ENCODE data around the gene PARVB.

PARVB gene

GRCh38 chr22:44160421-44160820, 136.3 kb downstream of the PARVB start:
- no peak for DNase-seq (ENCODE audit: low read depth in 2 of 2)

DNA sequence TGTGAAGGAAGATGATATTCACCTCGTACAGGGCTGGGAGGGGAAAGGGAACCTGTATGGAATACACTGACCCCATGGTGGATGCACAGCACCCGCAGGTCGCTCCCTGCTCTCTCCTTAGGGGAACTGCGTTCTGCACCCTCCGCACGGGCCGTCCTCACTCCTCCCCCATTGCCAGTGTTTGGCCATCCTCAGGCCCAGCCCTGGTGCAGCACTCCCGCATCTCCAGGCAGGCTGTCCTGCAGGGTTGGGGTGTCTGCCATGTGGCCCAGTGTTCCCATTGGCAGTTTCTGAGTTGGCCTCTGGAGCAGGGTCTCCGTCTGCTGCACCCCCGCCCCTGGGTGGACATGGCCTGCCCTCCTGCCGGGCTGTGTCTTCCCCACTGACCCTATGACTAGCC, 137.6 kb downstream of the PARVB start:
- DNase-seq (ENCODE audit: low read depth in 2 of 2): no peak

DNA sequence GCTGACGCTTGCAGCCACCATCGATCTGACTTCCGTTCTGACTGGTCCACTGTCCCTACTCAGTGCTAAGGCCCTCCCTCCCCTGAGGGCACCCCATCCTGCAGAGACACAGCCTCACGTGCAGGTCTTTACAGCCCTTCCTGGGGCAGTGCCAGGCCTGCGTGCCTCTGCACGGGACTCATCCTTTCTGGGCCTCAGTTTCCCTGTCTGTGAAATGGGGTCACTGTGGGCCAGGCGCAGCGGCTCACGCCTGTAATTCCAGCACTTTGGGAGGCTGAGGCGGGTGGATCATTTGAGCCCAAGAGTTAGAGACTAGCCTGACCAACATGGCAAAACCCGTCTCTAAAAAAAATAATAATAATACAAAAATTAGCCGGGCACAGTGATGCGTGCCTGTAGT, 138.9 kb downstream of the PARVB start:
- no peak for DNase-seq (ENCODE audit: low read depth in 2 of 2)

DNA sequence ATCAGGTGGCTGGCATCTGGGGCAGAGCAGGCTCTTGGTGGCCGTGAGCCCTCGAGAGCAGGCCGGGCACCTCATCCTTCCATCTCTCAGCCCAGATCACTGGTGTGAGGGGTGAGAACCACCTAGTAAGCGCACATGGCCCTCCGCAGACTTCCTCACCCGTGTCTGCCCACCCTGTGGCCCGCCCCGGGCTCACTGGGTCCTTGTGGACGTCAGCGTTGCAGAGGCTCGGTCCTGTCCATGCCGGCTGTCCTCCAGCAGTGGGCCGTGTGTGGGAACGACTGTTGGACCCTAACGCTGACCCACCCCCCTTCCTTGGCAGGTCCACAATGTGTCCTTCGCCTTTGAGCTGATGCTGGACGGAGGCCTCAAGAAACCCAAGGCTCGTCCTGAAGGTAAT, 139.4 kb downstream of the PARVB start:
- DNase-seq (ENCODE audit: low read depth in 2 of 2): no peak

DNA sequence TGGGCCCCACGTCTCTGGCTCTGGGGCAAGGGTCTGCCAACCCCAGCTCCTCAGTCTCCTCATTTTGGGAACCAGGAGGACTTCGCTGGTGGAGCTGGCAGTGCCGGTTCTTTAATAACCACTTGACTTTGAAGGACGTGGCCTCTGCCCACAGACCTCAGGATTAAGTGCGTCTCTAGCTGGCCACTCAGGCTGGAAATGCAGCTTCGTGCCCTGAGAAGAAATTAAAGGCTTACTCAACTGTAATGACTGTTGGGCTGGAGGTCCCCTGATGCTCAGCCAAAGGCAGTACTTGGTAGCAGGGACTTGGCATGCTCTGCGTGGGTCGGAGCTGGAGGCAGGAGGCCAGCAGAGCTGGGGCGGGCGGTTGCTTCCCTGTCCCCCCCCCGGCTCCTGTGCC, 139.9 kb downstream of the PARVB start:
- DNase-seq (ENCODE audit: low read depth in 2 of 2): no peak

DNA sequence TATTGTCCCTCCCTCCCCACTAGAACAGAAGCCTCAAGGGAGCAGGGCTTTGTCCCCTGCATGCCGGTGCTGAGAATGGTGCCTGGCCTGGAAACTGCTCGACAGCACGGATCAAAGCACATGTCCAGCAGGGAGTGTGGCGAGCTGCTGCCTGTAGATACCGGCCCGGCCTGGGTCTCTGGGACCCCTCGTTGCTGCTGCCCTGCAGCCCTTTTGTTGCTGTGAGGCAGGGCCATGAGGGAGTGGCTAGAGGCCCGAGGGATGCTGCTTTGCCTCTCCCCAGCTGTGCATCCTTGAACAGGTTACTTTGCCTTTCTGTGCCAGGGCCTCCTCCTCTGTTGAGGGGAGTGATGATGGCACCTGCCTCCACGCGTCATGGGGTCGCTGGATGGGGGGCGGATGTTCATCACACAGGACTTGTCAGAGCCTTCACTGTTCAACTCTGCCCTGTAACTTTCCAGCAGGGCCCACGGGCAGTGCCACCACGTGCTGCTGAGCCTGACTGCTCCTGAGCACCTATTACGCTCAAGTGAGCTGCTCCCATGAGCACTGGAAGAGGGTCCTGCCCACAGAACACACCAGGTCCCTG, 141.3 kb downstream of the PARVB start:
- no peak for DNase-seq (ENCODE audit: low read depth in 2 of 2)

- no peak for DNase-seq (ENCODE audit: low read depth in 2 of 2)
Measured at GRCh38 chr22:44166498-44167276, 142.6 kb downstream of the PARVB start.

GRCh38 chr22:44167501-44167900, 143.4 kb downstream of the PARVB start:
- no peak for DNase-seq (ENCODE audit: low read depth in 2 of 2)

- DNase-seq (ENCODE audit: low read depth in 2 of 2): no peak
Measured at GRCh38 chr22:44168206-44168605, 144.1 kb downstream of the PARVB start.

DNA sequence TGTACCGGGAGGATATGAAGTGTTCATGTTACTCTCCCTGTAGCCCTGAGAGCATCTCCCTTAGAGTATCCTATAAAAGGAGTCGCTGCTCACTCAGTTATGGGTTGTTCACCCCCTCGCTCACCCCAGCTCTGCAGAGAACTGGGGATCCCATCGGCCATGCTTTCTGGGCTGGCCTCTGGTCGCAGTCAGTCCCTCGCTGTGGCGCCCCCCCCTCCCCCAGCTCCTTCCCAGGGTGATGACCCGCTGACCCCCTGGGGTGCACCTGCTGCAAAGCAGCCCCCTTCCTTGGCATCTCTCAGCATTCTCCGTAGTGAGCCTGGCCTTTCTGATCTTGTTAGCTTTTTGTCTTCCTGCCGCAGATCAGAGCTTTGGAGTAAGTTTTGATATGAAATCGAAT, 146.4 kb downstream of the PARVB start:
- no peak for DNase-seq (ENCODE audit: low read depth in 2 of 2)

DNA sequence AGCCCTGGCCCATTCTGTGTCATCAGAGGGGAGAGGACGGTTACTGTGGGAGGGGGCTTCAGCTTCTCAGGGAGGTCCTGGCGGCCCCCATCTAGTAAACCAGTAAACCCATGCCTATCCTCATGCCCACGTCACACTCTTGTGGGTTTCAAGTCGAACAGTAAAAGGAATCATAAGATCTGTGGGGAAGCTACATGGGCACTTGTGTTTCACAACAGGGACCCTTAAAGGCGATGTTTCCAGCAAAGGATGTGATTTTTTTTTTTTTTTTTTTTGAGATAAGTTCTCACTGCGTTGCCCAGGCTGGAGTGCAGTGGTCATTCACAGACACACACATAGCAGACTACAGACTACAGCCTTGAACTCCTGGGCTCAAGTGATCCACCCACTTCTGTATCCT, 147.5 kb downstream of the PARVB start:
- no peak for DNase-seq (ENCODE audit: low read depth in 2 of 2)

- no peak for DNase-seq (ENCODE audit: low read depth in 2 of 2)
Measured at GRCh38 chr22:44172370-44173108, 148.4 kb downstream of the PARVB start.

DNA sequence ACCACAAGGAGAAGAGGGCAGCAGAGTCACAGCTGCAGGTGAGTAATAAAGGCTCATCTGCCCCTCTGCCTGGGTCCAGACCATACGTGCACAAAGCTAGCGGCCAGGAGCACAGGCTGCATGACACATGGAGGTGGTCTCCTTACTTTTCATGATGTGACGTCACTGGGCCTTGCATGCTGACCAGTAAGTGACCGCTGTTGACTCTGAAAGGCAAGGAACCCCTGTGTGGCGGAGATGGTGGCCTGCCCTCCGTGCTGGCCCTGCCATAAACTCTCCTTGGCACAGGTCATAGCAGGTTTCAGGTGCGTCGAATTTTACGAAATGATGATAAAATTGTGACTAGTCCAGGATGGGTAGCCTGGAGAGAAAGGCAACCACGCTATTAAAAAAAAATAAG, 149.1 kb downstream of the PARVB start:
- DNase-seq (ENCODE audit: low read depth in 2 of 2): no peak

DNA sequence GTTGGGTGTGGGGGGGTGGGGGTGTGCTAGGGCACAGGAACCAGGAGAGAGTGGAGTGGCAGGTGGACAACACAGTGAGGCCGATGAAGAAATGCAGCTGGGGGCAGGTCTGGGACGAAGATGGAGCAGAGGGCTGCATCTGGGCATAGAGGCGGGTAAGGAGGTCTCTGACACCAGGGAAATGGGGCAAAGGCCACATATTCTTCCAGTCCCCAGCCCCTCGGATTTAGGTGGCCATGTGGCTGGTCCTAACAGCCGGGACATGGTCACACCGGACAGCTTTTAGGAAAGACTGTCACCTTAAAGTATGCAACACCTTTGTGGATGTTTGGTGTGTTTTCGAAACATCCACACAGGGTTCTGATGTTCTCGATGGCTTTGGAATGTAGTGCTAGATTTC, 151.6 kb downstream of the PARVB start:
- DNase-seq (ENCODE audit: low read depth in 2 of 2): no peak

GRCh38 chr22:44179196-44179988, 155.3 kb downstream of the PARVB start:
- DNase-seq (ENCODE audit: low read depth in 2 of 2): no peak

DNA sequence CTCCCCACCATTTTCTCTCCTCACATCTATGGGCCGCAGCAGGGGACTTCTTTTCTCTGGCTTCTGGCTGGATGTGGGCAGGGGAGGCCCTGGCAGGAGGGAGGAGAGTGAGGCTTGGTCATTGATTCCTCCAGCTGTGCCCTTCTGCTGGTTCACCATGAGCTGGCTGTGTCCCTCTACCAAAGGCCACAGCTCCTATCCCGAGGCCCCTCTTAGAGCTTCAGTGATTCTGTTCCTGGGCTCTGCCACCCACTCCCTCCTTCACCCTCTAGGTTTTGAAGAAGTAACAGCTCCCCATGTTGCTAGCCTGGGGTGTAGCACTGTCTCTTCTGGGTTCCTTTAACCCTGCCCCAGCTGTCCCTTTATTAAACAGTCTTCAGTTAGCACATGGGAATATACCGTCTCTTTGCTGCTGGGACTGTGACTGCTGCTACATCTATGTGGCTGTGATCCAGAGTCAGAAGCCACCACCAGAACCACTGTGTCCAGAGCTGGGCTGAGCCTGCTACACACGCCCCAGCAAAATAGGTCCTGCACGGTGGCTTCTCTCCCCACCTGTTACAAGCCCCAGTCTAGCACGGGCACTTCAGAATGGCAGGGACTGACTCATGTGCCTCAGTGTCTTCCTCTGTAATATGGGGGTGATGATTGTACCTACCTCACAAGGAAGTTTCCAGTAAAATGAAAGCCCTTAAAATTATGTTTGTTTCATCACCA, 156.0 kb downstream of the PARVB start:
- no peak for DNase-seq (ENCODE audit: low read depth in 2 of 2)

GRCh38 chr22:44180706-44181032, 156.6 kb downstream of the PARVB start, which contains the start of gene PARVG:
PARVG (plus strand) TSS chr22:44180925; CDS start chr22:44183330, 2,405 bp downstream.
- DNase-seq (ENCODE audit: low read depth in 2 of 2): no peak

GRCh38 chr22:44181033-44181911, 157.2 kb downstream of the PARVB start:
- DNase-seq (ENCODE audit: low read depth in 2 of 2): peak; percentile 39 to 40

DNA sequence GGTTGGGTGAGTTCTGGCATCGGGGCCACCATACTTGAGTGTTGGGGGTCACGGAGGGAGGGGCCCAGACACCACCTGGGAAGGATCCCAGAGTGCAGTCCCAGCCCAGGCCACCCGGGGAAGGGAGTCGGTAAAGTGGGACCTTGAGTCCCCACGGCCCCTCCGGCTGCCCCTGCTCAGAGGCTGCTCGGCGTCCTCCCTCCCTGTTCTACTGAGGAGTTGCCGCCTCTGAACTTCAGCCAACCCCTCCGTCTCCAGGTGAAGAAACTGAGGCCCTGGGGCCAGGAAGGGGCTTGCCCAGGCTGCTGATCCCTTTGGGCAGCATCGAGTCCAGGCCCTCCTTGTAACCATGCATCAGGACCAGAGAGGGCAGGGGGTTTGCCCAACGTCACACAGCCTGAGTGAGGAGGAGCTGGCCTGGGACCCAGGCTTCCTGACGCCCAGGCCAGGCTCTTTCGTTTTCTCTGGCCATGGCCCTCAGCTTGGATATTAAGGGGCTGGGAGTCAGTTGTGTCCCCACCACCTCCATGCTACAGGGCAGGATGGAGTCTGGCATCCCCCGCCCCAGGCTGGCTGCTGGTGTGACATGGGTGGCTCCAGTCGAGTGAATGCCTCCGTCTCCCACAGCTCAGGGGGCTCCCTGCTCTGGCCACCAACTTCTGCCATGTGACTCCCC, 157.9 kb downstream of the PARVB start:
- DNase-seq (ENCODE audit: low read depth in 2 of 2): peak in 1 of 2 donors; percentile 5

Data from stimulated activated CD8-positive, alpha-beta memory T cell treated with anti-CD3 and anti-CD28 coated beads, Interleukin-2, amount 100 ng/mL, for 48 hours (primary cell).